ENCODE data around the gene SP9.

Gene SP9

DNA sequence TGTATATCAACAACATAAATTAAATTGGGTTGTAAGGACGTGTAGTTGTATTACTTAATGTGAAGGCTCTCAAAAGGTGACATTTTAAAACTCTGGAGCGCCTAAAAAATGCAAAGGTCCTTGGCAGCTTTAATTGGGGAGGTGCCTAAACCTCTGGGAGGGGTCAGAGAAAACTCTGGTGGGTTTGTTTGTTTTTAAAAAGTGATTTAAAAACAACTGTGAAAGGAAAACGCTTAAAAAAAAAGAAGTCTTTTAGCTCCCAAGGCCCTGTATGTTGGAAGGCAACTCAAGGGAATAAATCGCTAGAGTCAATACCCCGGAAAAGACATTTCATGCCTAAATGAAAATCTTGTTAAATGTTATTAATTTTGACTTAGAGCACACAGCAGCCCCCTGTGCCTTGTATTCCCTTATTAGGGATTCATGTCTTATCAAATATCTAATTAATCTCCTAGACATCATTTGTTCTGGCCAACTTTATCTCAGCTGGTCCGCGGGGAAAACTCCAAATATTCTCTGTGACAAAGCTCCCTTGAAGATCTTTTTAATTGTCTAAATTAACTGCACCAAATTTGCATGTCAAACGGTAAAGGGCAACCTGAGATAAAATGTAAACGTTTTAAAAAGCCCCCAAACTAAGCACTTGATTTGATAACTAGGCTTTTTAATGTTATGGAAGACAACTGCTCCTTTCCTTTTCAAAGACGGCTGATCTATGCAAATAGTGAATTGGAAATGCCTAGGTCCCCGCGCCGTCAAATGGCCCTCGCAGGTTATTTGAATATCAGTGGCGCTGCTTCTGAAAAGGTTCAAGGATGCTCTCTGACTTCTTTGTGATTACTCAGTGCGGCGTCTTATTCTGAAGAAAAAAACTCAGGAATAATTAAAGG, 4.2 kb downstream of the SP9 start:
- TF ChIP-seq CTCF (IDR thresholded peaks at IDR 0.05): no peak
- no peak for DNase-seq (ENCODE audit: low spot score)
- no peak overlapping the region for H3K4me3 ChIP-seq

DNA sequence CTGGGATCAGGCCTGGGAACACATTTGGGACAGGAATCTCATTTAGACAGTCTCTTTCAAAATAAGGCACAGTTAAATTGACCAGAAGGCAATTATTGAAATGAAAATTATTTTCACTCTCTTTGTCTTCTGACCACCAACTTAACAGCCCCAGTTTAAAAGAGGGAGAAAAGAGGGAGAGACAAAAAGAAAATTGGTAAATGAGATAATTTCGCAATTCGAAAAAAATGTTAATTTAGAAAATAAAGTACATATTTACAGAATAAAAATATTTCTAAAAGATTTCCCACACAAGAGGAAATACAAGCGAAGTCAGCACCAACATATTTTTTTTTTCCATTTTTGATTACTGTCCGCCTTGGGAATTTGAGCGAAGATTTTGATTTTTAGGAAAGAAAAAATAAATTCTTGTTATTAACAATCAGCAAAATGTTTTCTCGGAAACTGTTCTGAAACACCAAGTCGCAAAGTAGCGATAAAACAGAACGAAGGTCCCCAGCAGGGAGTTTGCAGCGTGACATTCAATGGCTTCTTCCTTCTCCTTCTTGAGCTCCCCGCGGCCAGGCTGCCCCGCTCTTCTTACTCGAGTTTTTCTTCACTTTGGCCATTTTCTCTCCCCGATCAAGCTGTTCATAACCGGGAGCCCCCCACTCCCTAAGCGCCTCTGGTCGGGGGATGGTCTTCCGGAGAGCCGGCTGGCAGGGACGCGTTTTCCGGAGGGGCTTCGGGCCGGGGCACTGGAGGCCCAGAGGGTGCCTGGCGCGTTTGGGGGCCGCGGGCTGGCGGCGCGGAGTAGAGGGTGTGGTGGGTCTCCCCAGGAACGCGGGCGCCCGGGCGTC, 5.0 kb downstream of the SP9 start:
- no peak for TF ChIP-seq CTCF (IDR thresholded peaks at IDR 0.05)
- H3K4me3 ChIP-seq: peak overlapping the region; percentile 15
- no peak for DNase-seq (ENCODE audit: low spot score)
- H3K27ac ChIP-seq: no peak overlapping the region

More for the DNA sequence above, 4.2 kb downstream of the SP9 start:
- no peak overlapping the region for H3K27ac ChIP-seq

DNA sequence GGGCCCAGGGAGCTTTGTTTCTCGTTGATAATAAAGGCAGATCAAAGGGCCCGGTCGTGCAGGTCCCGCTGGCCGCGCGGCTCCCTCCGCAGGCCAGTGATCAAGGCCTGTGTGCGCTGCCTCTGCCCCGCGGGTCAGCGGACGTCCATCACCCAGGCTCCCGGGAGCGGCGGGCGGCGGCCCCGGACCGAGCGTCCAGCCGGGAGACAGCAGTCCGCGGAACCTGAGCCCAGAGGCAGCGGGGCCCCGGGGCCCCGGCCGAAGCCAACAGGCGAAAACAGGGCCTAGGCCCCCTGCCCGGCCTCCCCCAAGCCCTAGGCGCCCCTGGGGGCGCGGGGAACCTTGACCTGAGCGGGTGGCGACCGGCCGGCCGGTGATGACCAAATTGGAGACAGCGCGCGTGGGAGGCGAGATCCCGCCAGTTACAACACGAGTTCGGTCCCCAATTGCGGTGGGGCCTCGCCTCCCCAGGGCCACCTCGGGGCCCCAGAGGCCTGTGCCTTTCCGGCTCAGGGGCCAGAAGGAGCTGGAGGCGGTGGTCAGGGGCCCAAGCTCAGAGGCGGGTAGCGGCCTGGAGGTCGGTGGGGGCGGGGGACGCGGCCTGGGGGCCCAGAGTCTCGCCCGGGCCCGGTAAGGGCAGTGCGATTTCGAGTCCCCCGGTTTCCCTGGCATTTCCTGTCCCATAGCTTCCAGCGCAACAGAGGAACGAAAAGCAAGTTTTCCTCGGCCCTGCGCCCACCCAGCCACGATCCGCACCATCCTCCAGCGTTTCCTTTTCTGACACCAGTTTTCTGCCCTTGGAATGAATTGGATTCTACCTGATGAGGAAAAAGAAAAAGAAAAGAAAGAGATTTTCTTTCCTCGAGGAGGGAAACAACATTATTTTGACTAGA, 5.9 kb downstream of the SP9 start:
- peak overlapping the region; percentile 15 for H3K4me3 ChIP-seq
- no peak for DNase-seq (ENCODE audit: low spot score)
- H3K27ac ChIP-seq: no peak overlapping the region
- no peak for TF ChIP-seq CTCF (IDR thresholded peaks at IDR 0.05)

- Histone ChIP-seq H3K27ac (no peak overlapping the region), H3K4me3 (peak overlapping the region; percentile 54)
- TF ChIP-seq CTCF (IDR thresholded peaks at IDR 0.05): peak; percentile 96
- DNase-seq (ENCODE audit: low spot score): peak; percentile 88
Measured at GRCh38 chr2:174341293-174341994, 6.7 kb downstream of the SP9 start.

GRCh38 chr2:174341995-174342685, 7.4 kb downstream of the SP9 start:
- no peak for DNase-seq (ENCODE audit: low spot score)
- Histone ChIP-seq H3K4me3 (peak overlapping the region; percentile 54), H3K27ac (no peak overlapping the region)
- no peak for TF ChIP-seq CTCF (IDR thresholded peaks at IDR 0.05)

Measured in coronary artery (tissue), 2 donors.